Measurements from ENCODE around the gene NSD2.

NSD2 gene

DNA sequence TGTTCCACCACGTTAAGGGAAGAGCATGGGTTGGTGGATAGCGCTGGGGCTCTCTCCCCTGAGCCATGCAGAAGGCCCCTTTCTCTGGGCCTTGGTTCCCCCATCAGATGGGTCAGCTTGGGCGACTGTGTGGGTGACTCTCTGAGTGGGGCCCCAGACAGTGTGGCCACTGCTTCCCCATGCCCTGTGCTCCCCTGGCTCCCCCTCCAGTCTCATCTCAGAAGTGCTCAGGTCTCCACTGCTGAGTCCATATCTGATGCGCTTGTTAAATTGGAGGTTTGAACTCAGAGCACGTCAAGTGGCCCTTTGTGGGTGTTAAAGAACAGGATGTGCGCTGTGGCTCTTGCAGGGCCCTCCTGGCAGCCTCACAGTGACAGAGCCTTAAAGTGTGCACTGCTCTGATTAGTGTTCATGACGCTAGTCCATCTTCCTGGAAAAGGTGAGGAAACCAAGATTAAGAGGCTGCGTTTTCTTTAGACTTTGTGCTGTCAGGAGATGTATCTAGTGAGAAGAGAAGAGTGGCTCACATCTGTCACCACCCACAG is 77.8 kb downstream of the NSD2 start:
- DNase-seq = no peak

DNA sequence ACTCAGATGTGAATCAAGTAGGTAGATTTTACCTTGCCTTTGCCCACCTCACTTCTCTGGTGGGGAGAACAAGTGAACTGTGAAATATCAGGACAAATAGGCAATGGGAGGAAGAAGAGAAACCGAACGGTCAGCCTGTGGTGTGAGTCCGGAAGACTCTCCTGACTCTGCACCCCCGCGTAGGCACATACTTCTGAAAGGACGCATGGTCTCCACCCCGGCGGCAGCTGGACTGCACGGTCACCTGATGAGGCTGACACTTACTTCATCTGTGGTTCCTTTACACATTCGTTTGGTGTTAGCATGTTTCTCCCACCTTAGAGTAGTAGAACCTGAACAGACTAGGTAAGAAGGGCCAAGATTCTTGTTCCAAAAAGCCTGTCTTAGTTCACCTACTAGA is 79.2 kb downstream of the NSD2 start:
- no peak for DNase-seq

DNA sequence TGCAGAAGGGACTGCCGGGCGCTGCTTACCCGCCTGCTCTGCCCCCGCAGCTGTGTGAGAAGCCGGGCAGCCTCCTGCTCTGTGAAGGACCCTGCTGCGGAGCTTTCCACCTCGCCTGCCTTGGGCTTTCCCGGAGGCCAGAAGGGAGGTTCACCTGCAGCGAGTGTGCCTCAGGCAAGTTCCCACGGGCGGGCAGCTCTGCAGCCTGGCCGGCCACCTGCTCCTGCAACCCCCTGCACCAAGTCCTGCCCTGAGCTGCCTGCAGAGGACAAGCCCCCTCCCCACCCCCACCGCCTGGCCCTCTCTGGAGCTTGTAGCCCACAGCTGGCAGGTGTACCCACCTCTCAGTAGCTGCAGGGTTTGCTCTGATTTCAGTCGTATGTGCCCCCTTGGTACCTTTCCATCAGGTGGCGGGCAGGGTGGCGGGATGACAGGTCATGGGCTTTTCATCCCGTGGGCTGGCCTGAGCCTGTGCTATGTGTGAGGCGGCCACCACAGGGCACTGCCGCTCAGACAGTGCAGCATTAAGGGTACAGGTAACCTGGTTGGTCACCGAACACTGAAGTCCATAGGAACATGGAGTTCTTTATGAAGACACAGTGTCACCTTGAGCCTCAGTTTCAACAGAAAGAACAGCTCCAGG is 81.0 kb downstream of the NSD2 start:
- DNase-seq = no peak

DNA sequence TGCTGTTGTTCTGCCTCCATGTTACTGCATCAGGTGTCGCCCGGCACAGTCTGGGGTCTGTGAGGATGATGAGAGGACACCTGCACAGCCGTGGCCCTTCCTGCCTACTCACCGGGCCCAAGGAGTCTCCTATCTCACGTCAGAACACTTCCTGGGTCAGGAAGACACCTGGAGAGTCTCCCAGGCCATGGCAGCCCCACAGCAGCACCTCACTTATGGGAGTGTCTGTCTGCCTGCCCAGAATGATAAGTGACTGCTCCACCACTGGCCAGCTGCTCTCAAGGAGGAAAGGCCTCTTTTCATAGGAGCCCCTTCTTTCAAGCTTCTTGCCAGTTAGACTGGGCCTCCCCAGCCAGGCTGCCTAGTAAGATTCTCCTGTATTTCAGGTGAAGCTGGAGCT is 81.5 kb downstream of the NSD2 start:
- no peak for DNase-seq

DNA sequence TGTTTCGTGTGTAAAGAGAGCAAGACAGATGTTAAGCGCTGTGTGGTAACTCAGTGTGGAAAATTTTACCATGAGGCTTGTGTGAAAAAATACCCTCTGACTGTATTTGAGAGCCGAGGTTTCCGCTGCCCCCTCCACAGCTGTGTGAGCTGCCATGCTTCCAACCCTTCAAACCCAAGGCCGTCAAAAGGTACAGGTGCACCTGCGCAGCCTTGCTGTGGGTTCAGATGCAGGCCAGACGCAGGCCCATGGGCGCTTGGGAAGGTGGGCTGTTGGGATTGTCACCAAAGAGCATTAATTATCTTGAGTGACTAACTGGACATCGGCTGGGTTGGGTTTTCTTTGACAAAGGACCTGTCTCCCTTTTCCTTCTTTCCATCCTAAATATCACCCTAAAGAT is 82.1 kb downstream of the NSD2 start:
- DNase-seq = no peak

DNA sequence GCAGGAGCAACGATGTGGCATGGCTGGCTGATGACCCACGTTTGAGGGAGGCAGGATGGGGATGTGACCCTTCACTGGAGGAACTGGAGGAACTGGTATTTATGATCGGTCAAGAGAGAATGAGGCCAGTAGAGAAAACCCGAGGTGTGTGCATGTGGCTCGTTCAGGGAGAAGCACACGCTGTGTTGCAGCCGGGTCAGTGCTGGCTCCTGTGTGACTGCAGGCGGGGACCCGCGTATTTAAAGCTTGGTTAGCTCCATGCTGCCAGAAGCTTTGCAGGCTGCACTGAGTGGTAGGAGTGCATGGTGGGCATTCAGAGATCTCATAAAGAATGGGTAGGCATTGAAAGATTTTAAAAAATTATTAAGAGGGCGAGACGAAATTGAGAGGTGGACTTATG is 85.4 kb downstream of the NSD2 start:
- DNase-seq = no peak

DNA sequence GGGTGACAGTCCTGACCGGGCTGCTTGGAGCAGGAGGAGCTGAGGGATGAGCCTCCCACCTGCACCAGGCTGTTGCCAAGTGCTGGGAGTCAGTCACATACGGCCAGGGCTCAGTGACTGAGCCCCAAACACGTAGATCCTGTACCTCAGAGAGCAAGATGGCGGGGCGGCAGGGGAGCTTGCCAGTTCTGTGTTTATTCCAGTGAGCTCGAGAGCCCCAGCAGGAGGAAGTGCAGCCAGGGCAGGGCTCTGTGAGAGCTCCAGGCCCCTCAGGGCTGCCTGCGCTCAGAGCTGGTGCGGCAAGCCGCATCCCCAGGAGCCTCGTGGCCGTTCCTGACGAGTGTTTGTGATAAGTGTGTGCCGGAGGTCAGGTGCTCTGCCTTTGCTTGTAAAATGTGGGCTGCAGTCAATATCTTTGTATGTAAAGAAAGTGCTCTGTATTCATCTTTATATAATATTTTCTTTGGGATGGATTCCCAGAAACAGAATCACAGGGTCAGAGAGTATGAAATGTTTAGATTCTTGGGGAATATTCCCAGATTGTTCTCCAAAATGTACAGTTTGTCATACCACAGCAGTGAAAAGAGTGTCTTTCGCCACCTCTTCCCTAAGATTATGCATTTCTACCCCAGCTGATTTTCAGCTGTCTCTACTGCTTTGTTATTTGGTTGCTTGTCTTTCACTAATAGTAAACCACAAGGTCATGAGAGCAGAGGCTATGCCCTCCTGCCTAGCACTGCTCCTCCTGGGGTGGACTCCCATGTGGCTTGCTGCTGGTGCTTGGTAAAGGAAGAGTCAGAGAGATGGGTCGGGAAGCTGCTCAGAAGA is 87.3 kb downstream of the NSD2 start:
- DNase-seq = no peak

DNA sequence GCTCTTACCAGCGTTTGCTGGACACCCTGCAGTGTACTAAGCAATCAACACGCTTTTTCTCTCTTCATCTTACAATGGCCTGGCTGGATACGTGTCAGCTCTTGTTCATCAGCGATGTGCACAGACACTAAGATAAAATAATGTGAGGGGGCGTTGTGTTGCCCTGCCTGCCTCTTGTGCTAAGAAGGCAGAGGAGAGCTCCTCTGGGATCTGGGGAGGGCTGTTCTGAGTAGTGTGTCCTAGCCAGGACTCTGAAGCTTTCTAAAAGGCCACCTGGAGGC is 87.9 kb downstream of the NSD2 start:
- DNase-seq = no peak

DNA sequence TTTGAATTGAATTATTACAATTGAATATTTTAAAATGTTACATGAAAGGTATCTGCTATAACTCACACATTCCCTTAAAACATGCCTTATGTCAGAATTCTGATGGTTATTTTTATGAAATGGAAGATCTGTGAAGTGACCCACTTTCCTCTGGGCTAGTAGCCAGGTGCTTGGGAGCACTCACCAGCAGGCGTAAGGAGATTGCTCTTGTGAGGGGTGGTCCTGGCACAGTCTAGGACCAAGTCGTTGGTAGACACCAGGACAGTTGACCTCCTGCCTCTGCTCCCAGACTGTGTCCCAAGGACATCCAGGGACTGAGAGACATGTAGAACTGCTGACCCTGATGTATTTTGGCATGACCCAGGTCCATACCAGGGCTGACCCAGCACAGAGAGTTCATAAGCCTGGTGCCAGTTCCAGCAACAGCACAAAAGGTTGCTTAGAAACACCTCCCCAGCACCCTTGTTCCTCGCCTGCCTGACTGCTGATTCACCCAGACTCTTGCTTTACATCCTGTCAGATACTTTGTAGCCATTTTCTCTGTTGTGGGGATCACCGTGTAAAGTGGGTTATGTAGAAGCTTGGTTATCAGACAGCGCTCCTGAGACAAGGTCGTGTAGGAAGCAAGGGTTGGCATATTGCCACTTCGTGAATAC is 89.1 kb downstream of the NSD2 start:
- DNase-seq = no peak

DNA sequence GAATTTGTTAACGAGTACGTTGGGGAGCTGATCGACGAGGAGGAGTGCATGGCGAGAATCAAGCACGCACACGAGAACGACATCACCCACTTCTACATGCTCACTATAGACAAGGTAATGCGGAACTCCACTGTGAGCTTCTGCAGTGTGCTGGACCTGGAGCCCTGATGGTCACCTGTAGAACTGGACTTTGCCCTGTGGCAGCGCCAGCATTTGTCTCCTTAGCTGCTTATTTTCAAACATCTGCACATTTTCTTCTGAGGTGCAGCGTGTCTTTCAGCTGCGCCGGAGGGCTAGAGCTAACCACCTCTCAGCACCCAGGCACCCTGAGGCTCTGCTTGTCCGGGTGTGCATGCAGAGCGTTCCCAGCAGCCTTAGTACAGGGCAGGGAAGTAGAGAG is 89.8 kb downstream of the NSD2 start:
- DNase-seq = no peak

DNA sequence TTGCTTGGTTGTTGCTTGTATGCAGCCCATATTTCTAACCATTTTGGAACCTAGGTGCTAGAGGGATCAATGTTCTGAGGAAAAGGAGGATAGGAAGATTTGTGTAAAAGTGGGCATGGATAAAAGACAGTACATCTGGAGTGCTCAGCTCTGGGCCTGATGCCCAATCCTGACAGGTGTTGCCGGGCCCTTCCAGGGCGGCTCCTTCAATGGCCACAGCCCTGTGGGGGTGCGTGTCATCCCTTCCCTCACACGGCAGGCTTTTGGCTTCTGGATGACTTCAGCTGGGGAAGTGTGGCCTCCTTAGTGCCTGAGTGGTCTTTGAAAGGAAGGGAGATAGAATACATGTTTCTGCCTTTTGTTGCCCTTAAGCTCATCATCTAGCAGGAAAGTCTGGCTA is 90.4 kb downstream of the NSD2 start:
- no peak for DNase-seq

DNA sequence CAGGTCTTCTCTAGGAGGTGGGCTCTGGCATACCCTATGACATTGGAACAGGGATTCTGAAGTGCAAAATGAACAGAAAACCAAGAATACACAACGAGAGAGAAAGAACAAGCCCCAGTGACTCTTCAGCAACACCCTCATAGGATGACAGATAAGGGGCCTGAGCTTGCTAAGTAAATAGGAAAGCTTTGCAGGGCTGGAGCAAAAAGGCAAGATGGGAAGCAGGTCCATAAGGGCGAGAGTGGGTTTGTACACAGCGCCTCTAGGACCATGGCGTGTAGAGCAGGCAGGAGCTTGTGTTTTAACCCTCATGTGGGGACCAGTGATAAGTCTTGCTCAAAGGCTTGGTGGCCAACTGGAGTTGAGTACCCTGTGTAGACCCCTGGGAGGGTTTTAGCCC is 91.8 kb downstream of the NSD2 start:
- DNase-seq = no peak

DNA sequence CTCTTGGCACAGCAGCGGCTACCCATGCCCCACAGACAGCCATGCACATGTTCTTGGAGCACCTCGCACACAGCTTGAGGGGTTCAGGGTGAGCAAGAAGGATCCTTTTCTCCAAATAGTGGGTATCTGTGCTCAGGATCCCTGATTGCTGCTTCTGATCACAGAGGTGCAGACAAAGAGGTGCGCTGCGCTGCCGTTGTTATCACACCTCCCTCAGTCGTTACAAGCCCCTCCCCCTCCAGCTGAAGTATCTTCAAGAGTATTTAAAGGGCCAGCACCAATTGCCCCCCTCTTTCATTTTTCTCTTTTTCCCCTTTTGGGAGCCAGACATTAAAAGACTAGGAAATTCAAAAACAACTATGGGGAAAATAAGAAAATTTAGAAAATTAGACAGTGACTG is 93.2 kb downstream of the NSD2 start:
- no peak for DNase-seq

DNA sequence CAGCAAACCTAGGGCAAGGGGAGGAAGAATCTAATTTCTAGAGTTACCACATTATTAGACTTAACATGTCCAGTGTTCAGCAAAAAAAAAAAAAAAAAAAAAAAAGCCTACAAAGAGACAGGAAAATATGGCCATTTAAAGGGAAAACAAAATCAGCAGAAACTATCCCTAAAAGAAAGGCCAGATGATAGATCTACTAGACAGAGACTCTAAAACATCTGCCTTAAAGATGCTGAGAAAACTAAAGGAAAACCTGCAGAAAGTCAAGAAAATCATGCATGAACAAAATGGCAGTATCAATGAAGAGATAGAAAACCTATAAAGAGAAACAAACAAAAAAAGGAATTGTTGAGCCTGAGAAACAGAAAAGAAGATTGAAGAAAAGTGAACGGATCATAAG is 93.8 kb downstream of the NSD2 start:
- DNase-seq = no peak

DNA sequence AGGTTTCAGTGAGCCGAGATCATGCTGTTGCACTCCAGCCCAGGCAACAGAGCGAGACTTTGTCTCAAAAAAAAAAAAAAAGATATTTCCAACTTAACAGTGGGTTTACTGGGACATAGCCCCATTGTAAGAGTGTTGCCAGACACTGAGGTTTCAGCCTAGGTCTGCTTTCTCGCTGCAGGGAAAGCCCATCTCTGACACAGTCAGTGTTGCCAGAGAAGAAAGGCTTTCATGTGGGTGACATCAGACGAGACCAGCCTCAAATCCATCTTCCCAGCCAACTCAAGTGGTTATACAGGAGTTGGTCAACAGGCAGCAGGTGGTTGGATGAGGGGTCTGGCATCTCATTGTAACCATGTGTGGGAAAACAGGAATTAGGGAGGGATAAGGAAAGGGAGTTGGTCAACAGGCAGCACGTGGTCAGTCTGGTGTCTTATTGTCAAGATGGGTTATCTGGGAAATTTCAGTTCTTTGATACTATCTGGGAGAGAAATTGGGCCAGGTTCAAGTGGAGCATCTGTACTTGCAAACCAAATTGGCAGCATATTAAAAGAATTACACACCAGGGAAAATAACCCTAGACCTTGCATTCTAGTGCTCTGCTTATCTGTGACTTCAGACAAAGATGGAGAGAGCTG is 96.4 kb downstream of the NSD2 start:
- no peak for DNase-seq

DNA sequence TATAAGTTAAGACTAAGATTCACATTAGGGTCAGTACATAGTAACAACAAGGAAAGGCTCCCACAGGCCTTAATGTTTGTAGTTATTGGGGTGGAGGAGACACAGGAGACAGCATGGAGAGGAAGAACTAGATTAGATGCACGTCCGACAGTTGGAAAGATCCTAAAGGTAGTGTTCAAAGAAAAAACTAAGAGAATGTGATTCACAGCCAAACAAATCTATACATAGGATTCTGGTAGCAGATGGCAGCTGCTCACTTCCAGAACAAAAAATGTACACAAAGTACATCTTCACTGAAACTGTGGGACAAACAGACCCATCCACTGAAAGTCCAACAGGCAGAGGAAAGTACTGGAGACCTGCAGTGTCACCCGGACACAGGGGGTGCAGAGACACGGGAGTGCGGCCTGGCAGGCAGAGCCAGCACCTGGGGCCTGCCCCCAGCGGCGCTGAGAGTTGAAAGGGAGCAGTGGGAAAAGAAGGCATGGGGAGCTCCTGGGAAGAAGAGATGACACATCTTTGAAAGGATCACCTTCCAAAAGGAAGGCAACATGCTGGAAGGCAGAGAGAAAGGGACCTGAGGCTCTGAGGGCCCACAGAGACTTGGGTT is 97.6 kb downstream of the NSD2 start:
- DNase-seq = no peak

DNA sequence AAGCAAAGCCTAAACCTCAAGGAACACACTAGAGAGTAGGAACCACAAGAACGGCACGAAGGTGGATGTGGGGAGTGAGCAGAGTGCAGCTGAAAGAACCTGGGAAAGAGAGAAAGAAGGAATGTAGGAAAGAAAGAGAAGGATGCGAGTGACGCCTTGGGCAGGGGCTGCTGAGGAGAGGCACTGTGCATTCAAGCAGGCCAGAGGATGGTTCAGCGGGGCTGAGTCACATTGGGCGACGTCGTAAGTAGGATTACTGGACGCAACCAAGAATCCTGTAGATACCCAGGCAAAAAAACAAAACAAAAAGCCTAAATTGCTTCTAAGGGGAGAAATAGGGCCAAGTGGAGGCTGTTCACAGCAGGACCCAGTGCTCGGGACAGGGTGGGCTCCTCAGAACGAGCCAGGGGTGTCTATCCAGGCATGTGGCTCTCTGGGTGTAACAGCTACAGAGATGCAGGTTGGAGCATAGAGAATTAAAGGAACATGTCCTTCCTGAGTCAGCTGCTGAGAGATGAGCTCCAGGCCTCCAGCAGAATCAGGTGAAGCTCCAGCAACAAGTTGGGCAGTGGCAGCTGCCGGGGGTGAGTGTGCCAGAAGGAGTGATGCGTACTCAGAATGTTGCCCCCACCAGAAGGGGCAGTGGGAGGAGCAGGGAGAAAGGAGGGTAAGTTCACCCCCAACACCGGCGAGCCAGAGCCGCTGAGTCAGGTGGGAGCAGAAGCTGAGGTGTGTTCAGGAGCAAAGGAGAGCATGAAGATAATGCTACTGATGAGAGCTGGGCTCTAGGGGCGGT is 98.9 kb downstream of the NSD2 start:
- no peak for DNase-seq

DNA sequence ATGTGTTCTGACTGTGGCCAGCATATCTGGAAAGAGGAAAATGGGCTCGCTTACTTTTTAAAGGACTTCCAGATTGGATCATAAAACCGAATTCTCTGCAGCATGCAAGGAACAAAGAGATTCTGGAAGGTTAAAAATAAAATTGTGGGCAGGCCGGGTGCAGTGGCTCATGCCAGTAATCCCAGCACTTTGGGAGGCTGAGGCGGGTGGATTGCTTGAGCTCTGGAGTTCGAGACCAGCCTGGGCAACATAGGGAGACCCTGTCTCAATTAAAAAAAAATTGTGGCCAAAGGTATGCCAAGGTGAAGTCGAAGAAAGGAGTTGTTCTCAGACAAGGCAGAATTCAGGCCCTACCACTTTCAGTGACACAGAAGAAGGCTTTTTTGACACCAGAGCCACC is 99.7 kb downstream of the NSD2 start:
- DNase-seq = no peak

DNA sequence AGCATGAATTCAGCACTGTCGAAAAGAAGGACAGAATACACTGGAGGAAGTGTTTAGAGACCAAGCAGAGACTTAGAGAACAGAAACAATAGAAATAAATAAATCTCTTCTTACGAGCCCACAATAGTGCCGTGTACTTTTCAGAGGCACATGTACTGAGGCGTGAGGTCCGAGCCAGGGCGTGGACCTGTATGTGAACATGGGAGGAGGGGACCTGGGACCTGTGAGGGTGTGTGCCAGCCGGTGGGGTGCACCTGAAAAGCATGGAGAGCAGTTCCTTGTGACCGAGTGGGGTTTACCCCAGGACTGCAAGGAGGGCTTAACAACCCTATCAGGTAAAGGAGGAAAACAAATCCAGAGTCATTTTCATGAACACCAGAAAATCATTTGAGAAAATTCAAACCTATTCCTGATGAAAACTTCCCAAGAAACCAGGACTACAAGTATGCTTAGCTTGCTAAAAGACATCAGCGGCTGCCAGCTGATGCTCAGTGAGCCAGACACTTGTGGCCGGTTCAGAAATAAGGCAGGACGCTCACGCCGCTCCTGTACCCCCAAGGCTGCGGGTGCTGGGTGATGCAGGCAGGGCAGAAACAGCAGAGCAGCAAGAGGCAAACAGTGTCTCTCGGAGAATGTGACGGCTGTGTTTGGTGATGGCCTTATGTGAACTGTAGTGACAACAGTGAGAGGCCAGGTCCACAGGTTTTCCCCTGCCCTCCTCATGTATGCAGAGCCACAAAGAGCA is 100.4 kb downstream of the NSD2 start:
- no peak for DNase-seq

DNA sequence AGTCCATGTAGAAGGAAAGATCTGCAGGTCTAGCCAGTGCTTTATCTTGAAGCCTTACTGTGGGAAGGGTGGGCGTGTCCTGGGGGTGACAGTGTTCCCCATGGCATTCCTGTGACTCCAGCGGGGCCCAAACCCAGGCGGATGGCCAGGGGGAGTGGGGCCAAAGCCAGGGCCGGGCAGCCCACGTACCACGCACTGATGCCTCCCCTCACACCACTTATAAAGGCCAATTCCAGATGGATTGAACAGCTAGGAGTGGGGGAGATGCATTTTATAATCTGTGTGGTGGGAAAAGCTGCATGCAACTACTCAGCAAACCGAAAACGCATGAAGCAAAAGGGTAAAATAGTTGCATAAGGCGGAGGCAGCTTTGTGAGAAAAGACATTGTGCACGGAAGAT is 101.2 kb downstream of the NSD2 start:
- no peak for DNase-seq

DNA sequence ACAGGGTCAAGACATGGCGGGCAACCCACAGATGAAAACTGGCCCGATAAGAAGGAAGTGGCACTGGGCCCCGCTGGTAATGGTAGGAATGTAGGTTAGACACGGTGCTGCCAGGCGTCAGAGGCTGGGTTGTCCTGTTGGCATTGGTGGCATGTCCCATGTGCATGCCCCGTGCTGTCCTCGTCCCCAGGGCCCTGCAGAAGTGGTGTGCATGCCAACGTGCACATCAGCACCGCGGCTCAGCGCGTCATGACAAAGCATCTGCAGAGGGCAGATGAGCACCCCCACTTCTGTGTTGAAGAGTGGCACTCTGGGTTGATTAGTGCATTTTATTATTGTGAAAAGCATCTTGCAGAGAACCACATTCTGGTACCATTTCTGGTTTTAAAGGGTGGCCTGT is 102.0 kb downstream of the NSD2 start:
- DNase-seq = no peak

DNA sequence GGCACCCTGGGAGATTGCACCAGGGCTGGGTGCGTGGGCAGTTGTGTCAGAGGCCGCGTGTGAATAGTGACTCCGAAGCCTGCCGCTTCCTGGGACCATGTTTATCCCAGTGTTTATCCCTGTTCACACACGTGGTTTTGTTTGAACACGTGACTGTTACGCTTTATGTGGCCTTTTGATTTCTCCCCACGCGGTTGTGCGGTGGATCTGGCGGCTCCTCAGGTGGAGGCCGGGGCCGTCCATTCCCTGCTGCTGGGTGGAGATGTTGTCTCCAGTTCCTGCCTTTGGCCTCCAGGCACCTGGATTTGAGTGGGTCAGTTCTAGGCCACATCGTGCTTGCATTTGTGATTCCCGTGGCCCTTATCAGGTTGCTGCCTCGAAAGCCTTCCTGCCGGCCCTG is 102.5 kb downstream of the NSD2 start:
- DNase-seq = no peak
